GM12878 (cell line): ENCODE measurements around the gene ZPBP2. TPM values are rescaled to one million over a fixed set of nuclear protein-coding genes. Genes with fewer than 3 reads are reported as not detected.

Experiments
- ATAC-seq: fragments of 200-7000 bp; cut with Tn5 transposase; 3 replicates; pipeline ENCODE4 v1.9.1; 2020; ENCODE audit warnings: mild to moderate bottlenecking, moderate library complexity
- BruUV-seq: library from RNA; stranded (reverse); fragments of 400-500 nt; replicated peaks from 2 replicates; lab custom pipeline; 2021; lab: Mats Ljungman, UMichigan
- CTCF ChIA-PET: fragments of 300-600 bp; sonication (Branson Sonifier 250); formaldehyde crosslinking; extraction: SDS; loops from one replicate; lab custom pipeline; 2021; ENCODE audit warnings: inconsistent platforms; lab: Yijun Ruan, JAX
- POLR2A ChIA-PET: fragments of 350-600 bp; formaldehyde crosslinking; extraction: SDS; loops from one replicate; lab custom pipeline; 2021; ENCODE audit warnings: inconsistent platforms; lab: Charles Lee
- RAD21 ChIA-PET: fragments of 300-600 bp; sonication (Branson Sonifier 250); formaldehyde crosslinking; loops from one replicate; lab custom pipeline; 2023; ENCODE audit warnings: antibody characterized with exemption; ENCODE audit not compliant: unreplicated experiment; lab: Charles Lee
- SMC1A ChIA-PET: fragments of 300-600 bp; sonication (Branson Sonifier 250); formaldehyde crosslinking; loops from one replicate; lab custom pipeline; 2023; ENCODE audit not compliant: unreplicated experiment, uncharacterized antibody; lab: Charles Lee
- DNase-seq: peaks from one replicate; pipeline ENCODE4 v3.0.0-alpha.2; 2011; ENCODE audit warnings: low read depth, low spot score
- FAIRE-seq: peaks from 3 replicates; lab custom pipeline; 2011; peaks lifted over from hg19 to GRCh38; lab: Jason Lieb, UNC
- H2AFZ ChIP-seq: 2 replicates; pipeline ENCODE4 v1.6.0; 2011; ENCODE audit warnings: low read depth, low read length, control low read depth; ENCODE audit not compliant: control insufficient read depth
- H3K27ac ChIP-seq: 2 replicates; pipeline ENCODE4 v1.5.1; 2011; ENCODE audit warnings: control low read depth; ENCODE audit not compliant: control insufficient read depth, insufficient read depth
- H3K27me3 ChIP-seq, 2 experiments: replicated peaks in 1 of 2; 2 replicates each; pipeline versions ENCODE4 v1.6.0 to v1.6.1; 2011; ENCODE audit warnings: low read length in 1 of 2; ENCODE audit not compliant: control insufficient read depth in 2 of 2, insufficient read depth in 2 of 2
- H3K36me3 ChIP-seq, 2 experiments: 2 replicates each; pipeline ENCODE4 v1.5.1; 2011; ENCODE audit warnings: low read length in 1 of 2; ENCODE audit not compliant: control insufficient read depth in 2 of 2, insufficient read depth in 2 of 2
- H3K4me1 ChIP-seq: 2 replicates; pipeline ENCODE4 v1.6.1; 2011; ENCODE audit warnings: mild to moderate bottlenecking, low read length, moderate library complexity, mixed read lengths; ENCODE audit not compliant: control insufficient read depth, insufficient read depth
- H3K4me2 ChIP-seq: 2 replicates; pipeline ENCODE4 v1.6.0; 2011; ENCODE audit warnings: control low read depth; ENCODE audit not compliant: control insufficient read depth, insufficient read depth
- H3K4me3 ChIP-seq: fragments of 200-600 bp; sonication (generic); 2 replicates; pipeline ENCODE4 v1.5.1; 2016
- H3K79me2 ChIP-seq: 2 replicates; pipeline ENCODE4 v1.6.0; 2011; ENCODE audit warnings: low read length; ENCODE audit not compliant: control insufficient read depth, insufficient read depth
- H3K9ac ChIP-seq: 2 replicates; pipeline ENCODE4 v1.8.0; 2011; ENCODE audit warnings: low read length, control low read depth, mixed read lengths; ENCODE audit not compliant: control insufficient read depth, insufficient read depth
- H3K9me3 ChIP-seq: replicated peaks from 3 replicates; pipeline ENCODE4 v1.5.1; 2011; ENCODE audit warnings: mild to moderate bottlenecking, low read length; ENCODE audit not compliant: control insufficient read depth, insufficient read depth
- H4K20me1 ChIP-seq: 2 replicates; pipeline ENCODE4 v1.6.0; 2011; ENCODE audit not compliant: control insufficient read depth, insufficient read depth
- BACH1 ChIP-seq: fragments of 450-650 bp; IDR thresholded peaks from 2 replicates; pipeline ENCODE4 v1.6.1; 2017; ENCODE audit warnings: mild to moderate bottlenecking, borderline replicate concordance
- GABPA ChIP-seq: IDR thresholded peaks from 2 replicates; pipeline ENCODE4 v1.6.1; 2014; ENCODE audit warnings: antibody characterized with exemption, low read depth, mild to moderate bottlenecking, inconsistent platforms
- IKZF1 ChIP-seq: fragments of 450-650 bp; conservative IDR thresholded peaks from 2 replicates; pipeline ENCODE4 v1.6.1; 2017; ENCODE audit warnings: antibody characterized with exemption, mild to moderate bottlenecking
- IRF4 ChIP-seq: IDR thresholded peaks from 2 replicates; pipeline ENCODE4 v1.6.1; 2011; ENCODE audit warnings: low read depth, low read length
- NFXL1 ChIP-seq: fragments of 450-650 bp; IDR thresholded peaks from 2 replicates; pipeline ENCODE4 v1.6.1; 2017; ENCODE audit warnings: antibody characterized with exemption, mild to moderate bottlenecking, borderline replicate concordance
- NFYB ChIP-seq: IDR thresholded peaks from 2 replicates; pipeline ENCODE4 v1.6.1; 2011; ENCODE audit warnings: low read depth, mild to moderate bottlenecking, low read length, improper control_type of control experiment, moderate library complexity; ENCODE audit not compliant: insufficient read depth
- PAX5 ChIP-seq: IDR thresholded peaks from 2 replicates; pipeline ENCODE4 v1.6.1; 2011; ENCODE audit warnings: low read depth, low read length, borderline replicate concordance
- SMAD5 ChIP-seq: IDR thresholded peaks from 2 replicates; pipeline ENCODE4 v1.6.1; 2016; ENCODE audit warnings: antibody characterized with exemption, low read depth
- SRF ChIP-seq, 2 experiments: IDR thresholded peaks; 2 replicates each; pipeline ENCODE4 v1.6.1; 2011; ENCODE audit warnings: low read depth in 2 of 2, low read length in 2 of 2, mild to moderate bottlenecking in 1 of 2, moderate library complexity in 1 of 2
- TCF7 ChIP-seq: IDR thresholded peaks from 2 replicates; pipeline ENCODE4 v1.6.1; 2014; ENCODE audit warnings: antibody characterized with exemption, borderline replicate concordance
- ZSCAN29 ChIP-seq: fragments of 450-650 bp; IDR thresholded peaks from 2 replicates; pipeline ENCODE4 v1.6.1; 2017; ENCODE audit warnings: mild to moderate bottlenecking, moderate library complexity
- WGBS: methylation state at CpG from one replicate; pipeline ENCODE4 v1.1.6; 2016; ENCODE audit warnings: low lambda C conversion rate; ENCODE audit not compliant: insufficient replicate concordance, insufficient coverage; ENCODE audit errors: missing lambda C conversion rate; 5-methylcytosine and 5-hydroxymethylcytosine counted together
- in situ Hi-C: fragments of 300-500 bp; cut with MboI; formaldehyde crosslinking; loops from 9 replicates; pipeline ENCODE4 v1.14.3; 2018; ENCODE audit warnings: mixed read lengths
- intact Hi-C: fragments of 100-400 bp; cut with micrococcal nuclease; formaldehyde crosslinking; loops from one replicate; pipeline ENCODE4 v1.14.2; 2022; ENCODE audit not compliant: unreplicated experiment
- polyA plus RNA-seq, 11 experiments: library from polyadenylated mRNA; depleted of rRNA in 4 of 11; unstranded in 6 of 11; stranded (reverse) in 5 of 11; fragments of >200 nt; fragmentation: Nextera tagmentation in 4 of 11; fragmentation: Illumina TruSeq in 1 of 11; extraction: Ambion mirVana in 4 of 11; extraction: Trizol in 1 of 11; gene quantifications; 1 replicate in 1 of 11; 2 replicates in 10 of 11; pipeline versions ENCODE4 v1.2.1 to v1.2.3, GENCODE V29; 2011 to 2016; ENCODE audit warnings: inconsistent platforms in 2 of 11, missing spikeins in 2 of 11, low read depth in 1 of 11
- total RNA-seq, 4 experiments: library from RNA; depleted of rRNA in 3 of 4; stranded (reverse); fragments of >200 nt in 3 of 4; fragmentation: Illumina TruSeq in 1 of 4; extraction: Trizol in 1 of 4; gene quantifications; 2 replicates each; pipeline versions ENCODE4 v1.2.1 to v1.2.3, GENCODE V29; 2013 to 2021
- TF ChIP-seq, protein P1 (sequence below): IDR thresholded peaks from 2 replicates; pipeline ENCODE4 v1.6.1; 2012; ENCODE audit warnings: low read depth, low read length, improper control_type of control experiment
- TF ChIP-seq, protein P2 (sequence below): fragments of 450-650 bp; IDR thresholded peaks from 2 replicates; pipeline ENCODE4 v1.6.1; 2016; ENCODE audit warnings: mild to moderate bottlenecking, moderate library complexity, borderline replicate concordance
- TF ChIP-seq, protein P3 (sequence below): IDR thresholded peaks from 2 replicates; pipeline ENCODE4 v1.6.1; 2011; ENCODE audit warnings: low read depth, low read length, improper control_type of control experiment, borderline replicate concordance
- TF ChIP-seq, protein P4 (sequence below): fragments of 450-650 bp; IDR thresholded peaks from 2 replicates; pipeline ENCODE4 v1.6.1; 2017; ENCODE audit warnings: borderline replicate concordance

The ZPBP2 gene
- total and polyA plus RNA-seq, 10 of the 15 experiments (the other 5 are each of a cell fraction or from before 2014, with no cell fraction given) = 0.33 to 1.0 (median 0.58) TPM

DNA sequence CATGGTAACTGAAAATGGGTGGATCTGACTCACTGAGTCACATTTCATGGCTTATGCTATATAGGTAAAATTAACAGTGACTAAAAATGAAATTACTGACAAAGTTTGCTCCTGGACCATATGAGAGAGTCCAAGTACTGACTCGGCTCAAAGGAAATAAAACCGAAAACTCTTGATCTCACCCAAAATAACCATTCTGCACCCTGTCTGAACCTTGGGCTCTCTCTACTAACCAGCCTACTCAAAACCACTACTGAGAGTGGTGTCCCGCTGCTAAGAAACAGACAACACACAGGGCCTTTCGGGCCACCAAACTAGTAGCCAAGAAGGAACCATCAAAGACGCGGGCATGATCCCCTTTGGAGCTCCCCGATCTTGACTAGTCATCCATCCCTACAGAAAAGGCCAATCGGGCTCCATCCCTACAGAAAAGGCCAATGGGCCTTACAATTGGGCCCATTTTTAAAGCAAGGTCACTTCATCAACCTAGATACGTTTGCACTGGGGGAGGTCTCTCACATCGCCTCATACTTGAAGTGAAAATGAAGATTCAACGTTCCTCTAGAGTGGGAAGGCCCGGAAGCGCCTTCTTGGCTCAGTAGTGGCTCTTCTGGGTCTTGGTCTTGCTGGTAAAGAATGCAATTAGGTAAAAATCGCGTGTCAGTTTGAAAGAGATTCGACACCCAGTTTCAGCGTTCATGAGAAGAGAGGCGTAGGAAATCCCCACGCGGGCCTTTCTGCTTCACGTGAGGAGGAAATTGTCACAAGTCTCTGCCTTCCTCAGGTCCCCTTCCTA is 720 bp upstream of the ZPBP2 start:
- no peaks in the 10 kb centered on the region; the same call in 2 of the 3 replicates for H3K9me3 ChIP-seq
- H4K20me1 ChIP-seq = no peaks in the 10 kb centered on the region
- peaks cover 48% of the 10 kb centered on the region for H3K4me1 ChIP-seq
- ChIA-PET RAD21 (interaction anchor here (1.0 kb wide), 1 partner anchor 137 kb away, joined by 3 read pairs; the partner anchor contains the start of gene MIEN1), SMC1A (interaction anchor here (0.6 to 0.9 kb wide), 4 partner anchors 16 to 244 kb away, joined by 3 to 4 read pairs (median 3); no protein-coding TSS in a partner anchor), POLR2A (interaction anchor here (1.2 kb wide), 1 partner anchor 72 kb away, joined by 3 read pairs; no protein-coding TSS in a partner anchor), CTCF (no interaction called here)
- BruUV-seq = no TSS peak
- intact Hi-C loops (loop anchor here (1.0 to 2.0 kb wide), 2 partner anchors 53 to 114 kb away; partner anchors contain the start of gene PSMD3), in situ Hi-C loops (no loop called here)
- FAIRE-seq (peak; percentile 96), ATAC-seq (peak; percentile 74), DNase-seq (peak; percentile 96)
- H3K9ac ChIP-seq = peak overlapping the region; percentile 85
- H3K27me3 ChIP-seq = no peaks in the 10 kb centered on the region
- peak overlapping the region; percentile 75 for H2AFZ ChIP-seq
- H3K36me3 ChIP-seq = no peaks in the 10 kb centered on the region
- H3K79me2 ChIP-seq = peaks cover 35% of the 10 kb centered on the region
- under 1% methylated on average over 21 of the region's 21 CpGs for WGBS
- H3K4me3 ChIP-seq = peak overlapping the region; percentile 78
- H3K4me2 ChIP-seq = peak overlapping the region; percentile 98
- peak overlapping the region; percentile 100 for H3K27ac ChIP-seq
- TF ChIP-seq SMAD5 (peak; percentile 51; the same call in 1 of the 2 replicates), ZSCAN29 (no peak), NFYB (no peak), NFXL1 (no peak), IRF4 (peak; percentile 81), PAX5 (peak; percentile 70; the same call in 1 of the 2 replicates), IKZF1 (peak; percentile 9), GABPA (peak; percentile 70; the same call in 1 of the 2 replicates), TCF7 (peak; percentile 65; the same call in 1 of the 2 replicates), BACH1 (no peak; the same call in 1 of the 2 replicates), SRF (IDR thresholded peaks at IDR 0.05; ENCODE audit: low read depth in 2 of 2, low read length in 2 of 2) (peak in 1 of 2 experiments; percentile 55; a peak in 1 of 4 replicates)
- TF ChIP-seq, protein P1, sequence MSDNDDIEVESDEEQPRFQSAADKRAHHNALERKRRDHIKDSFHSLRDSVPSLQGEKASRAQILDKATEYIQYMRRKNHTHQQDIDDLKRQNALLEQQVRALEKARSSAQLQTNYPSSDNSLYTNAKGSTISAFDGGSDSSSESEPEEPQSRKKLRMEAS = no peak; the same call in 1 of the 2 replicates
- TF ChIP-seq, protein P2, sequence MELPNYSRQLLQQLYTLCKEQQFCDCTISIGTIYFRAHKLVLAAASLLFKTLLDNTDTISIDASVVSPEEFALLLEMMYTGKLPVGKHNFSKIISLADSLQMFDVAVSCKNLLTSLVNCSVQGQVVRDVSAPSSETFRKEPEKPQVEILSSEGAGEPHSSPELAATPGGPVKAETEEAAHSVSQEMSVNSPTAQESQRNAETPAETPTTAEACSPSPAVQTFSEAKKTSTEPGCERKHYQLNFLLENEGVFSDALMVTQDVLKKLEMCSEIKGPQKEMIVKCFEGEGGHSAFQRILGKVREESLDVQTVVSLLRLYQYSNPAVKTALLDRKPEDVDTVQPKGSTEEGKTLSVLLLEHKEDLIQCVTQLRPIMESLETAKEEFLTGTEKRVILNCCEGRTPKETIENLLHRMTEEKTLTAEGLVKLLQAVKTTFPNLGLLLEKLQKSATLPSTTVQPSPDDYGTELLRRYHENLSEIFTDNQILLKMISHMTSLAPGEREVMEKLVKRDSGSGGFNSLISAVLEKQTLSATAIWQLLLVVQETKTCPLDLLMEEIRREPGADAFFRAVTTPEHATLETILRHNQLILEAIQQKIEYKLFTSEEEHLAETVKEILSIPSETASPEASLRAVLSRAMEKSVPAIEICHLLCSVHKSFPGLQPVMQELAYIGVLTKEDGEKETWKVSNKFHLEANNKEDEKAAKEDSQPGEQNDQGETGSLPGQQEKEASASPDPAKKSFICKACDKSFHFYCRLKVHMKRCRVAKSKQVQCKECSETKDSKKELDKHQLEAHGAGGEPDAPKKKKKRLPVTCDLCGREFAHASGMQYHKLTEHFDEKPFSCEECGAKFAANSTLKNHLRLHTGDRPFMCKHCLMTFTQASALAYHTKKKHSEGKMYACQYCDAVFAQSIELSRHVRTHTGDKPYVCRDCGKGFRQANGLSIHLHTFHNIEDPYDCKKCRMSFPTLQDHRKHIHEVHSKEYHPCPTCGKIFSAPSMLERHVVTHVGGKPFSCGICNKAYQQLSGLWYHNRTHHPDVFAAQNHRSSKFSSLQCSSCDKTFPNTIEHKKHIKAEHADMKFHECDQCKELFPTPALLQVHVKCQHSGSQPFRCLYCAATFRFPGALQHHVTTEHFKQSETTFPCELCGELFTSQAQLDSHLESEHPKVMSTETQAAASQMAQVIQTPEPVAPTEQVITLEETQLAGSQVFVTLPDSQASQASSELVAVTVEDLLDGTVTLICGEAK = no peak; the same call in 1 of the 2 replicates
- TF ChIP-seq, protein P3, sequence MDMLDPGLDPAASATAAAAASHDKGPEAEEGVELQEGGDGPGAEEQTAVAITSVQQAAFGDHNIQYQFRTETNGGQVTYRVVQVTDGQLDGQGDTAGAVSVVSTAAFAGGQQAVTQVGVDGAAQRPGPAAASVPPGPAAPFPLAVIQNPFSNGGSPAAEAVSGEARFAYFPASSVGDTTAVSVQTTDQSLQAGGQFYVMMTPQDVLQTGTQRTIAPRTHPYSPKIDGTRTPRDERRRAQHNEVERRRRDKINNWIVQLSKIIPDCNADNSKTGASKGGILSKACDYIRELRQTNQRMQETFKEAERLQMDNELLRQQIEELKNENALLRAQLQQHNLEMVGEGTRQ = no peak; the same call in 1 of the 2 replicates
- TF ChIP-seq, protein P4, sequence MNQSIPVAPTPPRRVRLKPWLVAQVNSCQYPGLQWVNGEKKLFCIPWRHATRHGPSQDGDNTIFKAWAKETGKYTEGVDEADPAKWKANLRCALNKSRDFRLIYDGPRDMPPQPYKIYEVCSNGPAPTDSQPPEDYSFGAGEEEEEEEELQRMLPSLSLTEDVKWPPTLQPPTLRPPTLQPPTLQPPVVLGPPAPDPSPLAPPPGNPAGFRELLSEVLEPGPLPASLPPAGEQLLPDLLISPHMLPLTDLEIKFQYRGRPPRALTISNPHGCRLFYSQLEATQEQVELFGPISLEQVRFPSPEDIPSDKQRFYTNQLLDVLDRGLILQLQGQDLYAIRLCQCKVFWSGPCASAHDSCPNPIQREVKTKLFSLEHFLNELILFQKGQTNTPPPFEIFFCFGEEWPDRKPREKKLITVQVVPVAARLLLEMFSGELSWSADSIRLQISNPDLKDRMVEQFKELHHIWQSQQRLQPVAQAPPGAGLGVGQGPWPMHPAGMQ = no peak
